ENCODE results near the gene CDK14. TPM values are rescaled to one million over a fixed set of nuclear protein-coding genes. Genes with fewer than 3 reads are reported as not detected.

The CDK14 gene
- total and polyA plus RNA-seq, 10 of the 15 experiments (the other 5 are each of a cell fraction or from before 2014, with no cell fraction given) = 6.5 to 61.3 (median 24.2) TPM

- no TSS peak for BruUV-seq (replicated peaks)
- TF ChIP-seq KAT2A (conservative IDR thresholded peaks at IDR 0.05; ENCODE audit: control insufficient read depth, low read depth, low read length) (no peak), SMC3 (IDR thresholded peaks at IDR 0.05; ENCODE audit: borderline replicate concordance, low read length) (no peak), SREBF2 (IDR thresholded peaks at IDR 0.05; ENCODE audit: low read length) (no peak), SMAD5 (IDR thresholded peaks at IDR 0.05; ENCODE audit: low read depth) (no peak), POLR2A (IDR thresholded peaks at IDR 0.05; ENCODE audit: low read depth, low read length) (no peak), PML (IDR thresholded peaks at IDR 0.05; ENCODE audit: low read length) (no peak)
- TF ChIP-seq, protein P1, sequence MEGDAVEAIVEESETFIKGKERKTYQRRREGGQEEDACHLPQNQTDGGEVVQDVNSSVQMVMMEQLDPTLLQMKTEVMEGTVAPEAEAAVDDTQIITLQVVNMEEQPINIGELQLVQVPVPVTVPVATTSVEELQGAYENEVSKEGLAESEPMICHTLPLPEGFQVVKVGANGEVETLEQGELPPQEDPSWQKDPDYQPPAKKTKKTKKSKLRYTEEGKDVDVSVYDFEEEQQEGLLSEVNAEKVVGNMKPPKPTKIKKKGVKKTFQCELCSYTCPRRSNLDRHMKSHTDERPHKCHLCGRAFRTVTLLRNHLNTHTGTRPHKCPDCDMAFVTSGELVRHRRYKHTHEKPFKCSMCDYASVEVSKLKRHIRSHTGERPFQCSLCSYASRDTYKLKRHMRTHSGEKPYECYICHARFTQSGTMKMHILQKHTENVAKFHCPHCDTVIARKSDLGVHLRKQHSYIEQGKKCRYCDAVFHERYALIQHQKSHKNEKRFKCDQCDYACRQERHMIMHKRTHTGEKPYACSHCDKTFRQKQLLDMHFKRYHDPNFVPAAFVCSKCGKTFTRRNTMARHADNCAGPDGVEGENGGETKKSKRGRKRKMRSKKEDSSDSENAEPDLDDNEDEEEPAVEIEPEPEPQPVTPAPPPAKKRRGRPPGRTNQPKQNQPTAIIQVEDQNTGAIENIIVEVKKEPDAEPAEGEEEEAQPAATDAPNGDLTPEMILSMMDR (IDR thresholded peaks at IDR 0.05 in 2 of 3, conservative IDR thresholded peaks at IDR 0.05 in 1 of 3; ENCODE audit: control insufficient read depth in 2 of 3, extremely low read depth in 1 of 3, insufficient read depth in 1 of 3, low read depth in 3 of 3, low read length in 3 of 3) = no peak
- no peaks in the 10 kb centered on the region for H4K20me1 ChIP-seq (ENCODE audit: control insufficient read depth, insufficient read depth)
- no peak for ATAC-seq
- no peaks in the 10 kb centered on the region for H3K4me1 ChIP-seq (ENCODE audit: control insufficient read depth, insufficient read depth, low read length)
- no peak for FAIRE-seq
- H3K27ac ChIP-seq (ENCODE audit: control insufficient read depth, insufficient read depth) = no peak overlapping the region
- CTCF ChIA-PET = no interaction called here
- H3K4me3 ChIP-seq = no peak overlapping the region
- no peaks in the 10 kb centered on the region for H3K9me3 ChIP-seq (replicated peaks; ENCODE audit: control insufficient read depth, insufficient read depth, low read length)
- intact Hi-C loops (cut with micrococcal nuclease; ENCODE audit: unreplicated experiment) (no loop called here), in situ Hi-C loops (cut with MboI) (no loop called here)
- H3K9ac ChIP-seq (ENCODE audit: control insufficient read depth, insufficient read depth, low read length) = no peak overlapping the region
- no peak overlapping the region for H3K4me2 ChIP-seq (ENCODE audit: control insufficient read depth, insufficient read depth)
- 32% methylated on average over 3 of the region's 6 CpGs for WGBS (ENCODE audit: insufficient coverage, insufficient replicate concordance, low lambda C conversion rate, missing lambda C conversion rate)
- POLR2A ChIA-PET = no interaction called here
- no peak overlapping the region for H2AFZ ChIP-seq (ENCODE audit: control insufficient read depth, low read depth, low read length)
- no peaks in the 10 kb centered on the region for H3K27me3 ChIP-seq (replicated peaks in 1 of 2; ENCODE audit: control insufficient read depth in 2 of 2, insufficient read depth in 2 of 2, low read length in 1 of 2)
- no peak for DNase-seq (ENCODE audit: low read depth, low spot score)
- RAD21 ChIA-PET (ENCODE audit: unreplicated experiment) = no interaction called here
- H3K36me3 ChIP-seq (ENCODE audit: control insufficient read depth in 2 of 2, insufficient read depth in 2 of 2, low read length in 1 of 2) = no peaks in the 10 kb centered on the region
- H3K79me2 ChIP-seq (ENCODE audit: control insufficient read depth, insufficient read depth, low read length) = no peaks in the 10 kb centered on the region
- SMC1A ChIA-PET (ENCODE audit: uncharacterized antibody, unreplicated experiment) = no interaction called here
These were observed 639.2 kb downstream of the CDK14 start for GRCh38 chr7:91235211-91235832.

All from GM12878 (cell line).